SU-DHL-6 (cell line): ENCODE results near the gene MLH3.

ENCODE experiments used
- H2AFZ ChIP-seq: fragments of 200-600 bp; sonication (generic); 2 replicates; pipeline ENCODE4 v1.6.1; 2014; ENCODE audit warnings: low read depth, mild to moderate bottlenecking, moderate library complexity, mixed read lengths, antibody characterized with exemption, low read length; ENCODE audit not compliant: severe bottlenecking
- H3F3A ChIP-seq: fragments of 200-600 bp; shearing (Covaris generic); 2 replicates; pipeline ENCODE4 v1.6.0; 2016; ENCODE audit warnings: antibody characterized with exemption, mild to moderate bottlenecking; ENCODE audit not compliant: insufficient read depth
- H3K27ac ChIP-seq: fragments of 200-600 bp; sonication (generic); 2 replicates; pipeline ENCODE4 v1.5.1; 2016; ENCODE audit warnings: low read depth, mild to moderate bottlenecking, low read length, moderate library complexity, mixed read lengths
- H3K27me3 ChIP-seq: fragments of 200-600 bp; sonication (generic), shearing (Covaris generic); 2 replicates; pipeline ENCODE4 v1.6.0; 2014; ENCODE audit warnings: mild to moderate bottlenecking, low read length
- H3K36me3 ChIP-seq: fragments of 200-600 bp; sonication (generic); 2 replicates; pipeline ENCODE4 v1.6.1; 2014; ENCODE audit warnings: mild to moderate bottlenecking, low read length, mixed read lengths
- H3K4me2 ChIP-seq: fragments of 300-600, 200-600 bp; shearing (Covaris generic), sonication (generic); 2 replicates; pipeline ENCODE4 v1.6.0; 2014; ENCODE audit warnings: low read length, low read depth, mild to moderate bottlenecking; ENCODE audit not compliant: poor library complexity, severe bottlenecking
- H3K4me3 ChIP-seq: fragments of 200-600 bp; sonication (generic); 2 replicates; pipeline ENCODE4 v1.5.1; 2014; ENCODE audit warnings: antibody characterized with exemption, low read length, mild to moderate bottlenecking, mixed read lengths; ENCODE audit not compliant: insufficient read depth, poor library complexity, severe bottlenecking
- H3K79me2 ChIP-seq: fragments of 200-600 bp; sonication (generic); 2 replicates; pipeline ENCODE4 v1.6.1; 2014; ENCODE audit warnings: mild to moderate bottlenecking, low read length, moderate library complexity; ENCODE audit not compliant: insufficient read depth
- H3K9ac ChIP-seq: fragments of 200-600 bp; sonication (generic); 2 replicates; pipeline ENCODE4 v1.7.0; 2014; ENCODE audit warnings: mild to moderate bottlenecking, low read length
- H3K9me2 ChIP-seq: fragments of 200-600 bp; sonication (generic); replicated peaks from 2 replicates; pipeline ENCODE4 v1.6.1; 2014; ENCODE audit warnings: low read length; ENCODE audit not compliant: insufficient read depth
- H3K9me3 ChIP-seq: fragments of 200-600 bp; sonication (generic); 2 replicates; pipeline ENCODE4 v1.6.1; 2014; ENCODE audit warnings: low read length, mixed read lengths; ENCODE audit not compliant: insufficient read depth
- H4K20me1 ChIP-seq: fragments of 200-600 bp; sonication (generic); 2 replicates; pipeline ENCODE4 v1.6.1; 2014; ENCODE audit warnings: low read depth, mild to moderate bottlenecking, antibody characterized with exemption, low read length, moderate library complexity, mixed read lengths
- CTCF ChIP-seq: fragments of 200-600 bp; sonication (generic); IDR thresholded peaks from one replicate; pipeline ENCODE4 v1.5.1; 2017; ENCODE audit warnings: antibody characterized with exemption, mild to moderate bottlenecking, low read length, moderate library complexity; ENCODE audit not compliant: insufficient read depth, poor library complexity, severe bottlenecking
- EZH2phosphoT487 ChIP-seq: fragments of 200-600 bp; sonication (generic), shearing (Covaris generic); conservative IDR thresholded peaks from 2 replicates; pipeline ENCODE4 v1.6.1; 2018; ENCODE audit warnings: mild to moderate bottlenecking, antibody characterized with exemption, low read length, moderate library complexity, mixed read lengths

Gene MLH3

DNA sequence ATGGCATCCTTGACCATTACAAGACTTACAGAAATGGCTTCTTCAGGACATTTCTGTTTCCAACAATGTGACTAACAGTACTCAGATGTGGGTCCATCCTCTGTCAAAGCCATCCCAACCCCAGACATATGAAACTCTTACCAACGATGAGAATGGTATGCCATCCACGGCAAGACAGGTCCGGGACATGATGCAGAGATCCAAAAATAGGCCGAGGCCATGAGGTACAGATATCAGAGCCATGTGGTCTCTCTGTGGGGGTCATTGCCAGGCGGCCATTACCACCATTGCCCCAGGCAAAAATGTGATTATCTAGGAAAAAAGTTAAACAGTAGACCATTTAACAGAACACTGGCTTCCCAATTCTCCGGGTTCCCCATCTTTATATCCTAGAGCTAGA is 45.7 kb upstream of the MLH3 start:
- no peak overlapping the region for H3K27ac ChIP-seq
- H4K20me1 ChIP-seq, result no peaks in the 10 kb centered on the region
- H3F3A ChIP-seq, result no peaks in the 10 kb centered on the region
- no peak overlapping the region for H2AFZ ChIP-seq
- H3K36me3 ChIP-seq, result peaks cover 18% of the 10 kb centered on the region
- H3K27me3 ChIP-seq, result no peaks in the 10 kb centered on the region
- H3K9me3 ChIP-seq, result no peaks in the 10 kb centered on the region
- H3K4me3 ChIP-seq, result no peak overlapping the region
- no peak for TF ChIP-seq EZH2phosphoT487
- TF ChIP-seq CTCF, result no peak
- no peak overlapping the region for H3K4me2 ChIP-seq
- no peaks in the 10 kb centered on the region for H3K79me2 ChIP-seq
- H3K9me2 ChIP-seq, result no peaks in the 10 kb centered on the region
- H3K9ac ChIP-seq, result no peak overlapping the region

GRCh38 chr14:75095690-75096089 is 44.4 kb upstream of the MLH3 start:
- Histone ChIP-seq H4K20me1 (no peaks in the 10 kb centered on the region), H2AFZ (no peak overlapping the region), H3K27me3 (no peaks in the 10 kb centered on the region), H3K9me2 (no peaks in the 10 kb centered on the region), H3F3A (no peaks in the 10 kb centered on the region), H3K36me3 (peaks cover 16% of the 10 kb centered on the region), H3K79me2 (no peaks in the 10 kb centered on the region), H3K9ac (no peak overlapping the region), H3K9me3 (no peaks in the 10 kb centered on the region), H3K4me3 (no peak overlapping the region), H3K4me2 (no peak overlapping the region), H3K27ac (no peak overlapping the region)
- TF ChIP-seq EZH2phosphoT487 (no peak), CTCF (no peak)

GRCh38 chr14:75094896-75095295 is 43.6 kb upstream of the MLH3 start:
- Histone ChIP-seq H3K9me3 (no peaks in the 10 kb centered on the region), H3K4me3 (no peak overlapping the region), H3K36me3 (peaks cover 15% of the 10 kb centered on the region; the same call in 1 of the 2 replicates), H3K27ac (no peak overlapping the region), H3K9ac (no peak overlapping the region), H2AFZ (no peak overlapping the region), H3F3A (no peaks in the 10 kb centered on the region), H4K20me1 (no peaks in the 10 kb centered on the region), H3K9me2 (no peaks in the 10 kb centered on the region), H3K27me3 (no peaks in the 10 kb centered on the region), H3K79me2 (no peaks in the 10 kb centered on the region), H3K4me2 (no peak overlapping the region)
- TF ChIP-seq EZH2phosphoT487 (no peak), CTCF (no peak)
